SK-N-MC (cell line): ENCODE measurements around the gene GRPEL1.

Experiments used
- EZH2 ChIP-seq: fragments of 200-600 bp; sonication (generic); IDR thresholded peaks from one replicate; pipeline ENCODE4 v1.6.1; 2017; ENCODE audit warnings: antibody characterized with exemption
- FOXP2 ChIP-seq: optimal IDR thresholded peaks from 2 replicates; pipeline ENCODE3; 2011; ENCODE audit warnings: mild to moderate bottlenecking, moderate library complexity; ENCODE audit not compliant: insufficient read depth; ENCODE audit errors: extremely low read length, control extremely low read depth
- POLR2AphosphoS5 ChIP-seq: IDR thresholded peaks from 2 replicates; pipeline ENCODE4 v1.6.1; 2012; ENCODE audit warnings: mild to moderate bottlenecking, low read depth, low read length, borderline replicate concordance

- no peak for TF ChIP-seq POLR2AphosphoS5
- TF ChIP-seq EZH2: no peak
- no peak for TF ChIP-seq FOXP2
Observed at GRCh38 chr4:7068883-7069282, 1.0 kb upstream of the GRPEL1 start.
